ENCODE measurements around the gene ROGDI.

Gene ROGDI

GRCh38 chr16:4813251-4814003, 11.0 kb upstream of the ROGDI start:
- DNase-seq: no peak

GRCh38 chr16:4811773-4812172, 9.3 kb upstream of the ROGDI start:
- no peak for DNase-seq

- no peak for DNase-seq
Measured at GRCh38 chr16:4811242-4811641, 8.8 kb upstream of the ROGDI start.

- no peak for DNase-seq
Measured at GRCh38 chr16:4806280-4806679, 3.8 kb upstream of the ROGDI start.

- no peak for DNase-seq
Measured at GRCh38 chr16:4805231-4805630, 2.8 kb upstream of the ROGDI start.

GRCh38 chr16:4803898-4804762, 1.7 kb upstream of the ROGDI start:
- no peak for DNase-seq

- DNase-seq: no peak
Measured at GRCh38 chr16:4803401-4803844, 990 bp upstream of the ROGDI start.

GRCh38 chr16:4802659-4803287, 340 bp upstream of the ROGDI start:
- peak; percentile 59 to 84 for DNase-seq

GRCh38 chr16:4801051-4801961, 1.1 kb downstream of the ROGDI start:
- DNase-seq: no peak

GRCh38 chr16:4800290-4801041, 2.0 kb downstream of the ROGDI start:
- DNase-seq: no peak

GRCh38 chr16:4799171-4799855, 3.1 kb downstream of the ROGDI start:
- no peak for DNase-seq

- DNase-seq: no peak
Measured at GRCh38 chr16:4798456-4798855, 4.0 kb downstream of the ROGDI start.

- no peak for DNase-seq
Measured at GRCh38 chr16:4797805-4798252, 4.6 kb downstream of the ROGDI start.

- no peak for DNase-seq
Measured at GRCh38 chr16:4796982-4797804, 5.2 kb downstream of the ROGDI start.

- no peak for DNase-seq
Measured at GRCh38 chr16:4795828-4796572, 6.4 kb downstream of the ROGDI start.

- no peak for DNase-seq
Measured at GRCh38 chr16:4795181-4795827, 7.1 kb downstream of the ROGDI start, which contains the start of gene SMIM22. SMIM22 (plus strand) TSS chr16:4795369; CDS start chr16:4795735, 366 bp downstream.

GRCh38 chr16:4792951-4793513, 9.4 kb downstream of the ROGDI start:
- DNase-seq: no peak

GRCh38 chr16:4790871-4791270, 11.6 kb downstream of the ROGDI start:
- no peak for DNase-seq

Measured in SW 1271 (cell line).